ENCODE data around the gene ATP8B2.
"Not testable (repeated sequence)": the region's sequence is repeated elsewhere in the genome, so short reads cannot be mapped to it uniquely, and the experiment has no call there.

The ATP8B2 gene

GRCh38 chr1:154353460-154353904 lies 28.2 kb downstream of the ATP8B2 start:
- Histone ChIP-seq H3K27ac (replicated peaks) (no peak overlapping the region), H3K4me3 (replicated peaks; ENCODE audit: insufficient read depth, low read length) (no peak overlapping the region)

GRCh38 chr1:154353966-154354365 lies 28.6 kb downstream of the ATP8B2 start:
- H3K27ac ChIP-seq (replicated peaks) = no peak overlapping the region
- TF ChIP-seq POLR2AphosphoS5 (IDR thresholded peaks at IDR 0.05; ENCODE audit: low read depth) = no peak
- TF ChIP-seq REST (IDR thresholded peaks at IDR 0.05; ENCODE audit: insufficient replicate concordance, low read depth) = no peak
- no peak for TF ChIP-seq GABPA (IDR thresholded peaks at IDR 0.05; ENCODE audit: low read depth)
- no peak for TF ChIP-seq SPI1 (IDR thresholded peaks at IDR 0.05; ENCODE audit: borderline replicate concordance, low read depth)
- TF ChIP-seq CTCF (IDR thresholded peaks at IDR 0.05; ENCODE audit: insufficient read depth, low read length) = no peak
- DNase-seq (ENCODE audit: low read depth in 1 of 2, low spot score in 1 of 2) = no peak
- H3K27me3 ChIP-seq (ENCODE audit: insufficient read depth, poor library complexity, severe bottlenecking) = no peaks in the 10 kb centered on the region
- no peak overlapping the region for H3K4me3 ChIP-seq (replicated peaks; ENCODE audit: insufficient read depth, low read length)

More at GRCh38 chr1:154353460-154353904, 28.2 kb downstream of the ATP8B2 start:
- no peaks in the 10 kb centered on the region for H3K27me3 ChIP-seq (ENCODE audit: insufficient read depth, poor library complexity, severe bottlenecking)
- no peak for TF ChIP-seq GABPA (IDR thresholded peaks at IDR 0.05; ENCODE audit: low read depth)
- no peak for TF ChIP-seq SPI1 (IDR thresholded peaks at IDR 0.05; ENCODE audit: borderline replicate concordance, low read depth)
- TF ChIP-seq CTCF (IDR thresholded peaks at IDR 0.05; ENCODE audit: insufficient read depth, low read length) = peak; percentile 31
- DNase-seq (ENCODE audit: low read depth in 1 of 2, low spot score in 1 of 2) = peak in 1 of 2 experiments; percentile 73

GRCh38 chr1:154358519-154358918 lies 33.2 kb downstream of the ATP8B2 start:
- H3K27ac ChIP-seq (replicated peaks) = no peak overlapping the region
- DNase-seq (ENCODE audit: low read depth in 1 of 2, low spot score in 1 of 2) = no peak
- no peak overlapping the region for H3K4me3 ChIP-seq (replicated peaks; ENCODE audit: insufficient read depth, low read length)
- TF ChIP-seq REST (IDR thresholded peaks at IDR 0.05; ENCODE audit: insufficient replicate concordance, low read depth) (no peak), CTCF (IDR thresholded peaks at IDR 0.05; ENCODE audit: insufficient read depth, low read length) (no peak), POLR2AphosphoS5 (IDR thresholded peaks at IDR 0.05; ENCODE audit: low read depth) (no peak), GABPA (IDR thresholded peaks at IDR 0.05; ENCODE audit: low read depth) (no peak), SPI1 (IDR thresholded peaks at IDR 0.05; ENCODE audit: borderline replicate concordance, low read depth) (no peak)
- H3K27me3 ChIP-seq (ENCODE audit: insufficient read depth, poor library complexity, severe bottlenecking) = no peaks in the 10 kb centered on the region

- DNase-seq (ENCODE audit: low read depth in 1 of 2, low spot score in 1 of 2) = no peak
- Histone ChIP-seq H3K27ac (replicated peaks) (no peak overlapping the region), H3K27me3 (ENCODE audit: insufficient read depth, poor library complexity, severe bottlenecking) (no peaks in the 10 kb centered on the region), H3K4me3 (replicated peaks; ENCODE audit: insufficient read depth, low read length) (no peak overlapping the region)
- TF ChIP-seq POLR2AphosphoS5 (IDR thresholded peaks at IDR 0.05; ENCODE audit: low read depth) (no peak), SPI1 (IDR thresholded peaks at IDR 0.05; ENCODE audit: borderline replicate concordance, low read depth) (no peak), REST (IDR thresholded peaks at IDR 0.05; ENCODE audit: insufficient replicate concordance, low read depth) (no peak), CTCF (IDR thresholded peaks at IDR 0.05; ENCODE audit: insufficient read depth, low read length) (no peak), GABPA (IDR thresholded peaks at IDR 0.05; ENCODE audit: low read depth) (no peak)
These were observed 35.0 kb downstream of the ATP8B2 start for GRCh38 chr1:154360288-154360687.

GRCh38 chr1:154360881-154361280 lies 35.6 kb downstream of the ATP8B2 start:
- DNase-seq (ENCODE audit: low read depth in 1 of 2, low spot score in 1 of 2); H3K4me3 ChIP-seq (replicated peaks; ENCODE audit: insufficient read depth, low read length); H3K27me3 ChIP-seq (ENCODE audit: insufficient read depth, poor library complexity, severe bottlenecking); H3K27ac ChIP-seq (replicated peaks): not testable (repeated sequence)
